ENCODE measurements around the gene TOMT.
"Not testable (repeated sequence)": the region's sequence is repeated elsewhere in the genome, so short reads cannot be mapped to it uniquely, and the experiment has no call there.

DNA sequence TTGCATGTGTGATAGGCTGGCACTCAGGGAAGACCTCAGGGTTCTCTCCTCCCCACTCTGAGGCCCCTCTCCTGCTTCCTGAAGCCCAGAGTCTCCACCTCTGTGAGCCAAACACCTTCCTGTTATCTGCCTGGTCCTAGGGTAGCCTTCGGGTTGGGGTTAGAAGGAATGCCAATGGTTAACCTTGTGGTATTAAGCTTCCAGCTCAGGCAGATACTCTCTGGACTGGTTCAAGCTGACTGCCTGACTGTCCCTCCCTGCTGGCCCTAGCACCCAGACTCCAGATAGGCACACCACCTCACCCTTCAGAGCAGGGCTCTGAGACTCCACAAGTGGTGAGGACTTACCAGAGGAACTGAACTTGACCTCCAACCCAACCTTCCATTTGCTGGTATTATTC, 36.8 kb downstream of the TOMT start:
- TF ChIP-seq EHMT2 (IDR thresholded peaks at IDR 0.05; ENCODE audit: low read depth); POLR2A (IDR thresholded peaks at IDR 0.05; ENCODE audit: low read length); RNF2 (IDR thresholded peaks at IDR 0.05; ENCODE audit: borderline replicate concordance, low read depth); CHD4 (IDR thresholded peaks at IDR 0.05; ENCODE audit: borderline replicate concordance); NR3C1 (IDR thresholded peaks at IDR 0.05): not testable (repeated sequence)
- TF ChIP-seq, protein P1, sequence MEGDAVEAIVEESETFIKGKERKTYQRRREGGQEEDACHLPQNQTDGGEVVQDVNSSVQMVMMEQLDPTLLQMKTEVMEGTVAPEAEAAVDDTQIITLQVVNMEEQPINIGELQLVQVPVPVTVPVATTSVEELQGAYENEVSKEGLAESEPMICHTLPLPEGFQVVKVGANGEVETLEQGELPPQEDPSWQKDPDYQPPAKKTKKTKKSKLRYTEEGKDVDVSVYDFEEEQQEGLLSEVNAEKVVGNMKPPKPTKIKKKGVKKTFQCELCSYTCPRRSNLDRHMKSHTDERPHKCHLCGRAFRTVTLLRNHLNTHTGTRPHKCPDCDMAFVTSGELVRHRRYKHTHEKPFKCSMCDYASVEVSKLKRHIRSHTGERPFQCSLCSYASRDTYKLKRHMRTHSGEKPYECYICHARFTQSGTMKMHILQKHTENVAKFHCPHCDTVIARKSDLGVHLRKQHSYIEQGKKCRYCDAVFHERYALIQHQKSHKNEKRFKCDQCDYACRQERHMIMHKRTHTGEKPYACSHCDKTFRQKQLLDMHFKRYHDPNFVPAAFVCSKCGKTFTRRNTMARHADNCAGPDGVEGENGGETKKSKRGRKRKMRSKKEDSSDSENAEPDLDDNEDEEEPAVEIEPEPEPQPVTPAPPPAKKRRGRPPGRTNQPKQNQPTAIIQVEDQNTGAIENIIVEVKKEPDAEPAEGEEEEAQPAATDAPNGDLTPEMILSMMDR (IDR thresholded peaks at IDR 0.05), result not testable (repeated sequence)
- TF ChIP-seq, protein P2, sequence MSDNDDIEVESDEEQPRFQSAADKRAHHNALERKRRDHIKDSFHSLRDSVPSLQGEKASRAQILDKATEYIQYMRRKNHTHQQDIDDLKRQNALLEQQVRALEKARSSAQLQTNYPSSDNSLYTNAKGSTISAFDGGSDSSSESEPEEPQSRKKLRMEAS (IDR thresholded peaks at IDR 0.05), result not testable (repeated sequence)
- TF ChIP-seq, protein P3, sequence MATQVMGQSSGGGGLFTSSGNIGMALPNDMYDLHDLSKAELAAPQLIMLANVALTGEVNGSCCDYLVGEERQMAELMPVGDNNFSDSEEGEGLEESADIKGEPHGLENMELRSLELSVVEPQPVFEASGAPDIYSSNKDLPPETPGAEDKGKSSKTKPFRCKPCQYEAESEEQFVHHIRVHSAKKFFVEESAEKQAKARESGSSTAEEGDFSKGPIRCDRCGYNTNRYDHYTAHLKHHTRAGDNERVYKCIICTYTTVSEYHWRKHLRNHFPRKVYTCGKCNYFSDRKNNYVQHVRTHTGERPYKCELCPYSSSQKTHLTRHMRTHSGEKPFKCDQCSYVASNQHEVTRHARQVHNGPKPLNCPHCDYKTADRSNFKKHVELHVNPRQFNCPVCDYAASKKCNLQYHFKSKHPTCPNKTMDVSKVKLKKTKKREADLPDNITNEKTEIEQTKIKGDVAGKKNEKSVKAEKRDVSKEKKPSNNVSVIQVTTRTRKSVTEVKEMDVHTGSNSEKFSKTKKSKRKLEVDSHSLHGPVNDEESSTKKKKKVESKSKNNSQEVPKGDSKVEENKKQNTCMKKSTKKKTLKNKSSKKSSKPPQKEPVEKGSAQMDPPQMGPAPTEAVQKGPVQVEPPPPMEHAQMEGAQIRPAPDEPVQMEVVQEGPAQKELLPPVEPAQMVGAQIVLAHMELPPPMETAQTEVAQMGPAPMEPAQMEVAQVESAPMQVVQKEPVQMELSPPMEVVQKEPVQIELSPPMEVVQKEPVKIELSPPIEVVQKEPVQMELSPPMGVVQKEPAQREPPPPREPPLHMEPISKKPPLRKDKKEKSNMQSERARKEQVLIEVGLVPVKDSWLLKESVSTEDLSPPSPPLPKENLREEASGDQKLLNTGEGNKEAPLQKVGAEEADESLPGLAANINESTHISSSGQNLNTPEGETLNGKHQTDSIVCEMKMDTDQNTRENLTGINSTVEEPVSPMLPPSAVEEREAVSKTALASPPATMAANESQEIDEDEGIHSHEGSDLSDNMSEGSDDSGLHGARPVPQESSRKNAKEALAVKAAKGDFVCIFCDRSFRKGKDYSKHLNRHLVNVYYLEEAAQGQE (IDR thresholded peaks at IDR 0.05), result not testable (repeated sequence)
